ENCODE measurements around the gene ABCA3.

Gene ABCA3

DNA sequence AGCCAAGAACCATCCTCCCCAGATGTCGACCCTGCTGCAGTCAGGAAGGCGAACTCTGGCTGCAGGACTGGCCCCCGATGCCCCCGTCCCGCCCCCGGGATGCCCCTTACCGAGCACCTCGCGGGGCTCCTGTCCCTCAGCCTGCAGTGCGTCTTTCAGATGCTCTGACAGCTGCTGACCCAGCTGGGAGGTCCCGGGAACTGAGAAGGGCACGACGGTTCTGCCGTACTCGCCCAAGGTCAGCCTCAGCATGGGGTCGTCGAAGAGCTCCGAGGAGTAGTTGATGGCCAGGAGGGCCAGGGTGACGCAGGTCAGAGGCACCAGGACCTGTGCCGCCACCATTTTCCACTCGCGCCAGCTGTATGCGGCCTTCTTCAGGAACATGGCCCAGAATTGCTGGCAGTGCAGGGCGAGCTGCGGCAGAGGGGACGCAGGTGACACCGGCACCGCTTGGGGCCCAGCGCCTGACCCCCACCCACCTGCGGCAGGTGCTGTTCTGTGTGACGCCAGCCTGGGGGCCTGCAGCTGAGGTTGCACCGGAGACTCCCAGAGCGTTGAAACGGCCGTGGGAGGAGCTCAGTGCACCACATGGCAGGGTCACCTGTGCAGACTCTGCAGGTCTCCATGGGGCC lies 52.5 kb downstream of the ABCA3 start:
- in situ Hi-C loops (cut with MboI; ENCODE audit: low sequenced_read_pairs, unreplicated experiment) = no loop called here
- TF ChIP-seq, protein P1, sequence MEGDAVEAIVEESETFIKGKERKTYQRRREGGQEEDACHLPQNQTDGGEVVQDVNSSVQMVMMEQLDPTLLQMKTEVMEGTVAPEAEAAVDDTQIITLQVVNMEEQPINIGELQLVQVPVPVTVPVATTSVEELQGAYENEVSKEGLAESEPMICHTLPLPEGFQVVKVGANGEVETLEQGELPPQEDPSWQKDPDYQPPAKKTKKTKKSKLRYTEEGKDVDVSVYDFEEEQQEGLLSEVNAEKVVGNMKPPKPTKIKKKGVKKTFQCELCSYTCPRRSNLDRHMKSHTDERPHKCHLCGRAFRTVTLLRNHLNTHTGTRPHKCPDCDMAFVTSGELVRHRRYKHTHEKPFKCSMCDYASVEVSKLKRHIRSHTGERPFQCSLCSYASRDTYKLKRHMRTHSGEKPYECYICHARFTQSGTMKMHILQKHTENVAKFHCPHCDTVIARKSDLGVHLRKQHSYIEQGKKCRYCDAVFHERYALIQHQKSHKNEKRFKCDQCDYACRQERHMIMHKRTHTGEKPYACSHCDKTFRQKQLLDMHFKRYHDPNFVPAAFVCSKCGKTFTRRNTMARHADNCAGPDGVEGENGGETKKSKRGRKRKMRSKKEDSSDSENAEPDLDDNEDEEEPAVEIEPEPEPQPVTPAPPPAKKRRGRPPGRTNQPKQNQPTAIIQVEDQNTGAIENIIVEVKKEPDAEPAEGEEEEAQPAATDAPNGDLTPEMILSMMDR (IDR thresholded peaks at IDR 0.05; ENCODE audit: borderline replicate concordance, control extremely low read depth, extremely low read depth, insufficient read depth, missing control alignments) = no peak
- DNase-seq (ENCODE audit: low spot score) = no peak

DNA sequence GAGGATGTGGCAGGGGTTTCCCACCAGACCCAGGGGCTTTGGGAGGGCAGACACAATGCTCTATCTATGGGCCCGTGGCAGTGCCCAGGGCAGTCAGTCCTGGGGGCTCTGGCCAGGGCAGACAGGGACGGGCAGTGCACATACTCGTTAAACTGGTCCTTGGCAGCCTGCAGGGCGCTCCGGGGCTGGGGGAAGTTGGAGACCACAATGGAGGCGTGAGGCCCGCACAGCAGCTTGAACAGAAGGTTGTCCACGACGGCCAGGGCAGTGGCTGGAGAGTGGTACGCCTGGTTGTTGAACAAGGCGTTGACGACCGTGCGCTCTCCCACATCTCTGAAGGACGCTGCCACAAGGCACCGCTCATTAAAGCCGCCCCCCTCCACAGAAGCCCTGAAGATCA lies 54.0 kb downstream of the ABCA3 start:
- TF ChIP-seq, protein P1 (IDR thresholded peaks at IDR 0.05; ENCODE audit: borderline replicate concordance, control extremely low read depth, extremely low read depth, insufficient read depth, missing control alignments) = no peak
- no peak for DNase-seq (ENCODE audit: low spot score)
- in situ Hi-C loops (cut with MboI; ENCODE audit: low sequenced_read_pairs, unreplicated experiment) = no loop called here

DNA sequence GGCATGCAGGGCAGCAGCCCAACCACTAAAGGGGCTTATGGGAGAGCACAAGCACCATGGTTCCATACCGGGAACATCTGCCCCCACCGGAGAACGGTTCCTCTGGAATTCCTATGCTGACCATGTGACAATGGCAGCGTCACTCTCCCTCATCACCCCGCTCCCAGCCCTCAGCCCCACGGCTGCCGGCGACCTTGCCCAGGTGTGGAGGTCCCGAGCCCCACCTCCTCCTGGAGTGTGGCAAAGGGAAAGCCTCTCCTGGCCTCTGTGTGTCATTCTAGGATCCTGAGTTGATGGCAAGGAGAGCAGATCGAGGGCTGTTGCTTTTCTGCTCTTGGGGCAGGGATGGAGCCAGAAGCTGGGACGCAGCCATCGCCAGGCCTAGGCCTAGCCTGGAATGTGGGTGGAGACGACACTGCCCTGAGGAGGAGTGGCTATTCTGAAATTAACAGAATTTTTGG lies 54.8 kb downstream of the ABCA3 start:
- DNase-seq (ENCODE audit: low spot score) = no peak
- TF ChIP-seq, protein P1 (IDR thresholded peaks at IDR 0.05; ENCODE audit: borderline replicate concordance, control extremely low read depth, extremely low read depth, insufficient read depth, missing control alignments) = no peak
- in situ Hi-C loops (cut with MboI; ENCODE audit: low sequenced_read_pairs, unreplicated experiment) = no loop called here

DNA sequence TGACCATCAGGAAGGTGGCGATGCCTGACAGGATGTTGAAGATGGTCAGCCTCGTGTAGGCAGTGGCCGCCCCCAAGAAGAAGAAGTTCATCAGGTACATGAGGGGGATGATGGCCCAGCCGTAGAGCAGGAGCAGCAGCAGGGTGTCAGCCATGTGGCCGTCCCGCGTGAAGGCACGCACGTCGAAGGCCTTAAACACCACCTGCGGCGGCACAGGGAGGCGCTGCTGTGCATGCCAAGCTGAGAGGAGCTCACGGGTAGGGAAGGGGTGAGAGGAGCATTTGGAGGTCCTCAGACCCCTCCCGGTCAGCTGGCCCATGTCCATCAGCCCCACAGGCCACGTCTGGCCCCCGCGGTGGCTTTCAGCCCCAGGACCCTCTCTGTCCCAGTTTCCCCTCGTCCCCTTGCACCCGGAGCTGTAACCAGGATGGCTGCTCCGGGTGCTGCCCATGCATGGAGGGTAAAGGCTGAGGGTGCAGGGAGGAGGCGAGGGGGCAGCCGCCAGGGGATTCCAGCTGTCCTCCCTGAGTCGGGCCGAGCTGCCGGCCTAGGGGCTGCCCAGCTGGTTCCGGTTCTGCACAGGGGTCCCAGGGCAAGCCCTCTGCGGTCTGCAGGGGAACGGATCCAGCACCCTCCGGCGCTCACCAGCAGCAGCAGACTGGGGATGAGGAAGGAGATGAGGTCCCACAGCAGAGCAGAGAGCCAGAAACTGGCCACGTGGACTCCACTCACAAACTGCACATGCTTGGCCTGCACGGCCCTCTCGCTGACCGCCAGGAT lies 55.5 kb downstream of the ABCA3 start:
- in situ Hi-C loops (cut with MboI; ENCODE audit: low sequenced_read_pairs, unreplicated experiment) = no loop called here
- TF ChIP-seq, protein P1 (IDR thresholded peaks at IDR 0.05; ENCODE audit: borderline replicate concordance, control extremely low read depth, extremely low read depth, insufficient read depth, missing control alignments) = no peak
- no peak for DNase-seq (ENCODE audit: low spot score)

DNA sequence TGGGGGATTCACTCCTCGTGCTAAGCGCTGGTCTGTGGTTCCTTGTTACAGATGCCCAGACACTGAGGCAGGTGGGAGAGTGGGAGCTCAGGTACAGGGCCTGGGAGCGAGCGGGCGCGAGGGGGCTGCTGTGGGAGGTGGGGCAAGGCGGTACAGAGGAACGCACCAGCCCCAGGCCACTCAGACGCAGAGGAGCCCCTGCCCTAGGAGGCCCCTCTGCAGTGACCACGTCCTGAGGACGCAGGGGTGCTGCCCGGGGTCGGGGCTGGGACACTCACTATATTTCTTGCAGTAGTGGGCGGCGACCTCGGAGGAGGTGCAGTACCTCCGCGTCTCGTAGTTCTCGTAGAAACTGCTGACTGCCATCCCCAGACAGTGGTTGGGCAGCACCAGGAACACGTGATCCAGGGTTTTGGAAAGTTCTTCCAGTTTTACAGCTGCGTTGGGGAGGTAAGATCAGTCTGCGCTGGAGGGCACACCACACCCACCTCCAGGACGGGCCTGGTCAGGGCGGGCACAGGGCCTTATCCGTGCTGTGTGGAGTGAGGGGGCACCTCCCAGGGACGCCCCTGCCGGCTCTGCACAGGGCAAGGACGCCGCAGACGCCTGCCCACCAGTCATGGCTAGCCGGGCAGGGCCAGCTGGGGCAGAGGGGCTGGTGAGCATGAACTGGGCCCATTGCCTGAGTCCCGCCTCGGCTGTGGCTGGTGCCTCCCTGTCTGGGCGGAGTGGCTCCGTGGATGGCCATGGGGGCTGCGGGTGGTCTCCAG lies 56.3 kb downstream of the ABCA3 start:
- in situ Hi-C loops (cut with MboI; ENCODE audit: low sequenced_read_pairs, unreplicated experiment) = no loop called here
- DNase-seq (ENCODE audit: low spot score) = no peak
- TF ChIP-seq, protein P1 (IDR thresholded peaks at IDR 0.05; ENCODE audit: borderline replicate concordance, control extremely low read depth, extremely low read depth, insufficient read depth, missing control alignments) = no peak

DNA sequence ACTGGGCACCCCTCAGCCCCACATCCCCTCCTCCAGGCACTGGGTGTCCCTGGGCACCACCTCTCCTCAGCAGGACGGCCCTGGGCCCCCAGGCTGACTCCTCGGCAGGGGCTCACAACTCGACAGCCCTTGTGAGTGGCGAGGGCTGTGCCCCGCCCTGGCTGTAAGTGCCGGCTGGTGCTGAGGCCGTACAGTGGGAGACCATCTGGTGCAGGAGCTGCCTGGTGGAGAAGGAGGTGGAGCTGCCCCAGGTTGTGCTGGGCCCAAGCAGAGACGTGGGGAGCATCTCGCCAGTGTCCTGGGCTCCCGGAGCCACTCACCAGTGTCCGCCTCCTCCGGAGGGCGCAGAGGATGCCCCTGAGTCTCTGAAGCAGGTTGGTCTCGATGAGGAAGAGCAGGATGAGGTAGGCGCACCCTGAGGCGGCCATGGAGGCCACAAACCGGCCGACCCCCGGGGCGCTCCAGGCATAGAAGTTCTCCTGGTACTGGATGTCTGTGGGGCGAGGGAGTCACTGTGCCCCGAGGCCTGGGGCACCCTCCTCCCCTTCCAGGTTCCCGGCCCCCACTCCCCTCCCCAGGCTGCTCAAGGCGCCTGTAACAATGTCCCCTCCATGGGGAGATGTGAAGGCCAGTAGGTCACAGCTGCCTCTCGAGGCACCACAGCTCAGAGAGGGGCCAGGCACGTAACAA lies 57.5 kb downstream of the ABCA3 start:
- no peak for DNase-seq (ENCODE audit: low spot score)
- in situ Hi-C loops (cut with MboI; ENCODE audit: low sequenced_read_pairs, unreplicated experiment) = no loop called here
- TF ChIP-seq, protein P1 (IDR thresholded peaks at IDR 0.05; ENCODE audit: borderline replicate concordance, control extremely low read depth, extremely low read depth, insufficient read depth, missing control alignments) = no peak
